Stimulated activated CD4-positive, alpha-beta T cell treated with anti-CD3 and anti-CD28 coated beads, Interleukin-4, amount 100 ng/mL, for 4 hours (primary cell): ENCODE results near the gene BCL2.

ENCODE experiments used
- DNase-seq, 2 experiments: peaks; one replicate each; pipeline ENCODE4 v3.0.0-alpha.2; 2020

The BCL2 gene

DNA sequence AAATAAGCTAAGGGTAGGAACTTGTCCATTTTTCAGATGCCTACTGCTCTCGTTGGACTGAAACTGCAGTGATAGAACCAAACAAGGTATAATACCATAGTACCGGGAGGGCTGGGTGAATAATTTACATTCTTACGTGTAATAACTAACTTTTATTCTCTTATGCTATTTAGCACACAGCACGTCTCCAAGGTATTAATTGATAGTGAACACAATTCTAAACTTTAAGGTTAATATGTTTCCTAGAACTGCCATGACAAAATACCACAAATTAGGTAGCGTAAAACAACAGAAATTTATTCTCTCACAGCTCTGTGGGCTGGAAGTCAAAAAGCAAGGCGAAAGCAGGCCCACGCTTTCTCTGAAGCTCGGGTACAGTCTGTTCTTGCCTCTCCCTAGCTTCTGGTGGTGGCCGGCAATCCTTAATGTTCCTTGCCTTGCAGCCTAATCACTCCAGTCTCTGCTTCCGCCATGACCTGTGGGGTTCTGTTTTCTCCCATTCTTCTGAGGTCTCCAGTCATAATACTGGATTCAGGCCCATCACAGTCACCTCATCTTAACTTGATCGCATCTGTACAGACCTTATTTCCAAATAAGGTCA, 5.6 kb upstream of the BCL2 start:
- no peak for DNase-seq

DNA sequence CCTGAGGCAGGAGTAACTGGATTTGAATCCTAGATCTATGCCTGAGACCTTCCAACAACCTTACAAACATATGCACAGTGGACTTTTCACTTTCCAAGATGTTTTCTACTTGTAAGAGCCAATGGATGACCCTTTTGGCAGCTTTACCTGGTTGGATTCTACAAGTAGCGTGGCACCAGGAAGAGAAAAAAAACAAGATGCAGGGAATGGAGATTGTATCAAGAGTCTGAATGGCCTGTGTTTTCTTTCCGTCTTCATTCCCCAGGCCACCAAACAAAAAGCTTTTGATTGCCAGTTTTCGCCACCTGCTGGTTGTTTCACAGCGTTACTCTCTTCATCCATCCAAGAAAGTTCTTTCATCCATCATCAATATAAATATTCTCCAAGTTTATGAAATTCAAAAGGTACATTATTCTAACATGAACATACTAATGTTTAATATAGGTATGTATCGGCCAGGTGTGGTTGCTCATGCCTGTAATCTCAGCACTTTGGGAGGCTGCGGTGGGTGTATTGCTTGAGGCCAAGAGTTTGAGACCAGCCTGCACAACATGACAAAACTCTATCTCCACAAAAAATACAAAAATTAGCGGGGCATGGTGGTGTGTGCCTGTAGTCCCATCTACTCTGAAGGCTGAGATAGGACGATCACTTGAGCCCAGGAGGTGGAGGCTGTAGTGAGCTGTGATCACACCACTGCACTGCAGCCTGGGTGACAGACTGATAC, 3.5 kb upstream of the BCL2 start:
- DNase-seq: peak; percentile 36 to 56

DNA sequence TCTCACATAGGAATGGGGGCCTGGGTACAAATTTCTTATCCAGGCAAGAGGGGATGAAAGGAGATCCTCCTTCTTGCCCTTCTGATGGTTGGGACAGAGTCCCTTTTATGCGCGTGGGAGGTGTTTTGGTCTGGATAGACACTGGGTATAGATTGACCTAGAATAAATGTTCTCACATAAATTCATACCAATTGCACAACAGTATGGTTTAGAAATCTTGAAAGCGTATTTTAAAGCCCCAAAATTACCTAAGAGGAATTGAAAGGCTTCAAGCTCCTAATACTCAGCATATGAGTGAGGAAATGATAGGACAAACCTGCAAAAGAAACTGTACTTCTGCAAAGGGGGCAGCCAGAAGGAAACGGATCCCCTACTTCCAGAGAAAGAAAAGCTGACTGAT, 2.6 kb upstream of the BCL2 start:
- no peak for DNase-seq

DNA sequence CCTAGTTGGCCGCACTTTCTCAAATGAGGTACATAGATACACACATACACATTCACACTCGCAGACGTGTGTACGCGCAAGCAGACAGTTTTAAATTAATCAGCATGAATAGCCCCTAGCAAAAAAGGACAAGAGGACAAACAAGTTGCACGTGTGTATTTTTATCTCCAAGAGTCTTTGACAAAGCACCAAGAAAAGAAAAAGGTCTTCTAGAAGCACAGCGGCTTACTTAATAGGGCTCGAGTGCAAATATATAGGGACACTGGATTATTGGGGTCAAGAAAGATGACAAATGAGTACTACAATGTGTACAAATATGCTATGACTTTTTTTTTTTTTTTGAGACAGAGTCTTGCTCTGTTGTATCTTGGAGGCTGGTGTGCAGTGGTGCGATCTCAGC, 1.7 kb upstream of the BCL2 start:
- no peak for DNase-seq

DNA sequence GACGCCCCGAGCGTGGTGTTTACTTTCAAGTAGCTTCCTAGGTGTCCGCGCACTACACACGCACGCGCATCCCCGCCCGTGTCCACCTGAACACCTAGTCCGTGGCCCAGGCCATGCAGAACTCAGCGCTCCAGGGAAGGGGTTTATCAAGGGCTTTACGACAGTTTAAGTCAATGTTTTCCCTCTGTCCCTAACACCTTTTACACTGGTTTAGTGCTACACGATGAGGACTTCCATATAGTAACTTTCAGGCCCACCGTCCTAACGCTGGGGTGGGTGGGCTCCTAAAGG, 1.4 kb upstream of the BCL2 start:
- DNase-seq: no peak

DNA sequence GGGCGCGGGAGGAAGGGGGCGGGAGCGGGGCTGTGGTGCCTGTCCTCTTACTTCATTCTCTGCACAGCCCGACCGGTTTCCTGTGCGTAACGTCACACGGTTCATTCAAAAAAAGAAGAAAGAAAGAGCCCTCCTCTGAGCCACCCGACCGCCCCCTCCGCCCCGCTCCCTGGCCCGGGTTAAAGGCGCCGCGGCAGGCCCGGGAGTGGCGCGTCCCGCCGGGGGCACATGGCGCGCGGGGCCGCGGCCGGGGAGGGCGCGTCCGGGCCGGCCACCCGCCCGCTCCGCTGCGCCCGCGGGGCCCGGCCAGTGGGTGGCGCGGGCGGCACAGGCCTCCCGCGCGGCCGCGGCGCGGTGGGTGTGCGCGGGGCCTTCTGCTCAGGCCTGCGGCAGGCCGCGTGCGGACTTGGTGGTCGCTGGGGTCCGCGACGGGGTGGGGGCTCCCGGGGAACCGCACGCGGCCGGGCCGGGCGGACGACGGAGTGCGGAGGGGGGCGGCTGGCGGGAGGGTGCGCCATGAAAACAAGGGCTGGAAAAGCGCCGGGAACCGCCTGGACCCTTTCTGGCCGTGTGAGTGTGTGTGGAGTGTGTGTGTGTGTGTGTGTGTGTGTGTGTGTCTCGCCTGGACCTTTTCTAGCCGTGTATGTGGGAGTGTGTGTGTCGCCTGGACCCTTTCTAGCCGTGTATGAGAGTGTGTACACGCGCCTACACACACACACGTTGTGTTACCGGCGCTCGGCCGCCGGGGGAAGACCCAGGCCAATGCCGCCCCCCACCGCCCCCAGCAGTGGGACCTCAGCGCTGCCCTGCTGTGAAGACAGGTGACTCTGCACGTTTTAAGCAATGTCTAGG, 780 bp upstream of the BCL2 start:
- DNase-seq: peak; percentile 80 to 89

DNA sequence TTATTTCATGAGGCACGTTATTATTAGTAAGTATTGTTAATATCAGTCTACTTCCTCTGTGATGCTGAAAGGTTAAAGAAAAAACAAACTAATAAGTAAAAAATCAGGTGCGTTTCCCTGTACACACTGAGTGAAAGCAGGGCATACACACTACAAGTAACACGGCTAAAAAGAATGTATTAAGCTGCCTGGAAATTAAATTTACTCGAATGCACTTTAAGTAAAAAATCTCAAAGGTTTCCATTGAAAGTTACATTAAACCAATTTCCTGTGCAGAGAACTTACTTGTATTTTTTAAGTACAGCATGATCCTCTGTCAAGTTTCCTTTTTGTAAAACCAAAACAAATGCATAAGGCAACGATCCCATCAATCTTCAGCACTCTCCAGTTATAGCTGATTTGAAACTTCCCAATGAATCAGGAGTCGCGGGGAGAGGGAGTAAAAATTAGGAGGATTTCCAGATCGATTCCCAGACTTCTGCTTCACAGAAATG, 633 bp downstream of the BCL2 start:
- DNase-seq: no peak

DNA sequence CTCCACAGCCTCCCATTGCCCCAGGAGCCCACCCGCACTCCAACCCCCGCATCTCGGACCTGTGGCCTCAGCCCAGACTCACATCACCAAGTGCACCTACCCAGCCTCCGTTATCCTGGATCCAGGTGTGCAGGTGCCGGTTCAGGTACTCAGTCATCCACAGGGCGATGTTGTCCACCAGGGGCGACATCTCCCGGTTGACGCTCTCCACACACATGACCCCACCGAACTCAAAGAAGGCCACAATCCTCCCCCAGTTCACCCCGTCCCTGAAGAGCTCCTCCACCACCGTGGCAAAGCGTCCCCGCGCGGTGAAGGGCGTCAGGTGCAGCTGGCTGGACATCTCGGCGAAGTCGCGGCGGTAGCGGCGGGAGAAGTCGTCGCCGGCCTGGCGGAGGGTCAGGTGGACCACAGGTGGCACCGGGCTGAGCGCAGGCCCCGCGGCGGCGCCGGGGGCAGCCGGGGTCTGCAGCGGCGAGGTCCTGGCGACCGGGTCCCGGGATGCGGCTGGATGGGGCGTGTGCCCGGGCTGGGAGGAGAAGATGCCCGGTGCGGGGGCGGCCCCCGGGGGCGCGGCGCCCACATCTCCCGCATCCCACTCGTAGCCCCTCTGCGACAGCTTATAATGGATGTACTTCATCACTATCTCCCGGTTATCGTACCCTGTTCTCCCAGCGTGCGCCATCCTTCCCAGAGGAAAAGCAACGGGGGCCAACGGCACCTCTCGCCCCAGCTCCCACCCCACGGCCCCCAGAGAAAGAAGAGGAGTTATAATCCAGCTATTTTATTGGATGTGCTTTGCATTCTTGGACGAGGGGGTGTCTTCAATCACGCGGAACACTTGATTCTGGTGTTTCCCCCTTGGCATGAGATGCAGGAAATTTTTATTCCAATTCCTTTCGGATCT, 1.3 kb downstream of the BCL2 start:
- DNase-seq: peak; percentile 74 to 78

DNA sequence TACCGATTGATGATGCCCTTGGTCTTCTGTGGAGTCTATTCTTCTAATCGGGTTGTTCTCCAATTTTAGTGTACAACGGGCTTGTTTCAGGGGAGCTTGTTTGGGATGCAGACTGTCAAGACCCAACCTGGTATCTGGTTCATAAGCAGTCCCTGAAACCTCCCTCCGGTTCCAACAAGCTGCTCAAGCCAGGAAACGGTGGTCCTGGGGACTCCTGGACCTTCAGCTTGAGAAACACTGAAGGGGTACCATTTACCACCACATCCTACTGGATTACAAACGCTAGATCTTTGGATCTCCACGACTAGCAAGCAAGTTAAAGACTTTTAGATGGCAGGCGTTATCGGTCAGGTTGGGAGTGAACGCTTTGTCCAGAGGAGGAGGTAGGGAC, 2.0 kb downstream of the BCL2 start:
- no peak for DNase-seq

DNA sequence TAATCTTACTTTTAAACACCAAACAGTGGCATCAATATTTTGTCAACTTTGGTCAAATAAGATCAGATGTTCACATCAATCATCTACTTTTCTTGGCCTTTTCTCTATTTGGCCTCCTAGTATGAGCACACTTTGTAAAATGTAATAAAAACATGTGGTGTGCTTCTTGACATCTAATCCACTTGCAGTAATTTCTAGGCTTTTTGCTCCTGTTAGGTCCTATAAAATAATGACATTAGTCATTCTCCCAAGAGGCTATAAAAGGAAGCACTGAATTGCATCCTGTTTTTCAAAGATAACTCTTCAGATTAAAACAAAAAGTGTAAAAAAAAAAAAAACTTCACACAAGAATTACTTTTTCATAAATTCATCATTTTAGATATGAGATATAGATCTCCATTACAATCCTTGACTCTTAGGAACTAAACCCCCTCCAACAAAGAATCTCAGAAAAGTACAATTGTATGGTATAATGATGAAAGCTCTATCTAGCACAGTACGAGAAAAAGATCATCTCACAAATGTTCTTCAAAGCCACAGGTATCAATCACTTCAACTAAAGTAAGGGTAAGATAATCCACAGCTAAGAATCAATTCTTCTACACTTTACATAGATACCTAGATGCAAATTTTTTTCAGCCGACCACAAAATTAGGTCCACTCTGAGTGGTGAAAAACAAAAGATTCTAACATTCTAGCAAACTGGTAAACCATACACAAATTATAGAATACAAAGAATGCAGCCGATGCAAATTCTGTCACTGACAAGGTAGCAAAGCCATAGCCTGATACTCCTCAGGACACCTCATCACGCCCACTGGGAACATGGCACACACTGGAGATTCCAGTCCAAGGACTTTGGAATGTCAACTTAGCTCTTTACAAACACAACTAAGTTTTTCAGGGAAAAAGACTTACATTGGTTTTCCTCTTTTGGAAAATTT, 2.7 kb downstream of the BCL2 start:
- DNase-seq: no peak

DNA sequence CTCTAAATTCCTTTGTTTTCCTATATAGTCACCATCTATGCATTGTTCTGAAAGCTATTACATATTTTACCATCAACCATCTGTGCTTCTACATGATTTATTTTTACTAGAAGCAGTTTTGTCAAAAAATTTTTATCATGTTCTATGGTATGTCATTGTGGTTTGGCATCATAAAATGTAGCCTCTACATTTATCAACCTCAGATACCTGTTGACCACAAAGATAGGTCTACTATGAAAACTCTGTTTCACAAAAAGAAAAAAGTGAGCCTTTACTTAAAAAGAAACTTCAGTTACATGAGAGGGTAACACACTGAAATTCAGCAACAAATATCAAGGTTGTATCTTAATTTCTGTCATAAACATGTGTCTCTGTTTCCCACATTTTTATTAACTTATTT, 3.7 kb downstream of the BCL2 start:
- no peak for DNase-seq

DNA sequence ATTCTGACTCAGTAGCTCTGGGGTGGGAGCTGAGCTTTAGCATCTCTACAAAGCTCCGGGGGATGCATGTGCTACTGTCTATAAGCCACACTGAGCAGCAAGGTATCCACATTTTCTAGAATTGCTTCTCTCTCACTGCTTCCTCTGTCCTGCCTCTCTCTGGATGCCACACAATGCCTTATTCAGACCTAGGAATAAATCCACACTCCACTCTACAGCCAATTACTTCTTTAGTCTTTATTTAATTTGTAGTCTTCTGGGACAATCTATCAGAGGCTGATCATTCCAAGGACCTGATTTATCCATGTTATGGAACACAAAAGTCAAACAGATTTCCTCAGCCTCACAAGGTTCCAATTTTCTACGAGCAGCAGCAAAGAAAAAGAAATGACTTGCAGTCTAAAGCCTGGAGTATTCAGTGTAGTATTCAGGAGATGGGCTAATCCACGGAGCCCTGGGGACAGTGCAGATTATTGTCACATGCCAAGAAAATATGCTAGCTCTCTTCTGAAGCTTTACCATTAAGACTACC, 4.4 kb downstream of the BCL2 start:
- no peak for DNase-seq

DNA sequence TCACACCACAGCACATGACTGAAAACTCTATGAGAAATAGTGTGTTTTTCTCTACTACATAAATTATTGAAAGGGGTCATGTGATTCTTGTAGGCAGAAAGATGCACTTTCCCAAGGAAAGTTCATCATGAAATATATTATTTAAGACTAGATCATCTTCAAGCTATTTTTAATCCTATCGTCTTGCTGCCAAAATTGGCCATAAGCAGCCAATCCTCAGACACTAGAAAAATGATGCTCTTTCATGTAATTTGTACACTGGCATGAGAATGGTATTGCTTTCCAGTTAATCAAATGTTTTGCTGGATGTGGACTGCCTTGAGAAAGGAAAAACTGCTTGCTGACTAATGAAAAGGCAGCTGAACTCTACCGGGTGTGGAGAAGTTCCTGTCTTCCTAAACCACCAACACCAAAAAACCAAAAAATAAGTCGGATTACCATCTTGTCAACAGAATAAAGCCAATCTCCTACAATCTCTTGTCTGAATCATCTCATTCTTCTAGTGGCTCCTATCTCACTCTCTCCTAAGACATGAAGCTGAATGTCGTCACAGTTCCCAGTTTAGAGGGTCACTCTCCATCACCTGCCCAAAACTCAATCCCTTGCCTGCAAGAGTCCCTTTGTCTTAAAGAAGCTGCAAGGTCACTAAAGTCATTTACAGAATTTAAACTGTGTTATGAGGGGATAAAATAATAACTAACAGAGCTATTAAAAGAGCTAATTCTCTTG, 5.3 kb downstream of the BCL2 start:
- DNase-seq: no peak

DNA sequence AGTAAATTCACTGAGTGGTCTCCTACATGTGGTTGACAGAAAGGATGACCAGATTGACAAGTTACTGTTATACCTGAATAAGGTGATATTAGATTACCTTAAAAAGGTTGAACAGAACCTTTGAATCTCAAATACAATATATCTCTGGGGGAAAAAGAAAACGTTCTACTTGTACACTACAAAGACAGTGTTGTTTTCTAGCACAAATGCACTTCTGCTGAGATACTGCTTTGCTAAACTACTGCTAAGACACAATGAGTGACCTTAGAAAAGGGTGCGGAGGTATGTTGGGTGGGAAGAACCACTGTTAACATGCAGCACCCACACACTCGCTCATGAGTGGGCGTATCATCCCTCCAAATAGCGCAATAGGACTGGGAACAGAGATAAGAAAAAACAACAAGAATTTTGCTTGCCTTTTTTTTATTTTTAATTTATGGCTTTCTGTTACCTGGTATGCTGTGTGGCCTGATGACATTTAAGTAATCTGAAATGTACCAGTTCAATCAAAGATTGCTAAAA, 6.1 kb downstream of the BCL2 start:
- no peak for DNase-seq

DNA sequence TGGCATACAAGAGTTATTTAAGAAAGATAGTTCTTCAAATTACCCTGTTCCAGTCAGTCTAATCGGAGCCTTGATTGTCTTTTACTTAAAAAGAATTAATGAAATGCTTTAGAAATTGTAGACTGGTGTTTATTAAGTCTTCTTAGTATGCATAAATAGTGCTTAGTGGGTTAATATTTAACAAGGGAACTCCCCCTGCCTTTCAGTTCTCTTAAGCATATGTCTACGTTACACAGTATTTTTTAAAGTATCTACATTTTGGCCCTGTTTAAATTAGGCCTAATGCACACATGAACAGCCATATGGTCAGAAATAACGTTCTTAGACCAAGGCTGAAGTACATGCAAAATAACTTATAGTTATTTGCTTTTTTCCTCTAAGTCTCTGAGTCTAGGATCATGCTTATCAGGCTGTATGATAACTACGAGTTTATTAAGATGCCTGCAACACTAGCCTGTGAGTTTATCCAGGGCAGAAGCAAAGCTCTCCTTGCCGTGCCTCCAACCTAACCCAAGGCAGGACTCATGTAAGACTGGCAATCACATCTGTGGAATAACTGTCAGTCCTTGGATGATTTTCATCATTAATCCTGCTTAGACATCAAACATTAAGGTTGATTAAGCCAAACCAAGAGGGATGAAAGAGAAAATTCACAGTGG, 6.7 kb downstream of the BCL2 start:
- no peak for DNase-seq

DNA sequence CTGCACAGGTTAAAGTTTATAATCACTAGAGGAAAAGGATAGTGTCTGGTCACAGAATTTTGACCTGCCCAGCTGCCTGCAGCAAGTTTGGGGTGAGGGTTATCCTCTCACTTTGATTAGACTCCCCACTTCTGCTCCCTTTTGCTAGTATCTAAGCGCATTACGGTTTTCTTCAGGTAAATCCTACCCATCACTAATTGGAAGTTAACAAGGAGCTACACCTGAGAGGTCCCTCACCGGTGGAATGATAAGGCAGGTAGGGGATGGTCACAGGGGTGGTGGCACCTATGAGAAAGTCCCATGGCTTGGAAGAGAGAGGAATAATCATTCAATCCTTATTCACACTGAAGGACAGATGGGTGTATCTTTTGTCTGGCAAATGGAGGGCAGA, 7.6 kb downstream of the BCL2 start:
- DNase-seq: no peak

DNA sequence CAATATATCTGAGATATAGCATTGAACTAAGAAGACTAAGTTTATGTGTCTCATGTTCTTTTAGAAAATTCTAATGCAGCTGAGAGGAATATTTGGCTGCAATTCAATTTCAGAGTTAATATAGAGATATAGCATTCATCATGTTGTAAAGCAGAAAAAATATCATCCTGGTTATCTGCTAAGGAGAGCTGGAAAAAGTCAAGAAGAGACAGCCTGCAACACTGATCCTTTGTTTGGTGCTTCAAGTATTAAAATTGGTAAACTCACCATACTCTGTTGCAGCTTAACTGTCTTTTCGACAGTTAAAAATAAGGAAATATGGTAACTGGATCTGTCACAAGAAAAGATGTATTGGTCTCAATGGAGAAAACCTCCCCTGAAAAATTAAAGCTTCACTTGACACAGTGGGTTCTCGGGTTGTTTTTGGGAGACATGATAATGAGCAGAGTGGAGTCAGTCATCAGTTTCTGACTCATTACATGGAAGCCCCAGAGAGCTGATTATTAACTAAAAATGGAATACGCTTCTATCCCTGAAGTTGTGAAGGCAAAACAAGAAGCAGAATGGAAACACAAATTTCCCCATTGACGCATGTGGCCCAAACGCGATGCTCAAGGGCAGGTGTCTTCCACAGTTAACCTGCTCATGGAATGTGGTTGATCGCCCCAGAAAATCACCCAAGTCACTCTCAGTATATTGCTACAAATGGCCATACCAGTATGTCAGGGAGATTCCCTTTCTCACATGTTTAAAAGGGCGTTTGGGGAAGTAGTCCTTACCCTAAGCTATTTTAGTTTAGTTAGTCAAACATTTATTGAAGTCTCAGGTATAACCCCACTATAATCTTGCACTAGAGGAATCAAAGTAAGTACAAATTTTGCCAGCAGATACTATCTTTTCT, 8.2 kb downstream of the BCL2 start:
- DNase-seq: no peak

DNA sequence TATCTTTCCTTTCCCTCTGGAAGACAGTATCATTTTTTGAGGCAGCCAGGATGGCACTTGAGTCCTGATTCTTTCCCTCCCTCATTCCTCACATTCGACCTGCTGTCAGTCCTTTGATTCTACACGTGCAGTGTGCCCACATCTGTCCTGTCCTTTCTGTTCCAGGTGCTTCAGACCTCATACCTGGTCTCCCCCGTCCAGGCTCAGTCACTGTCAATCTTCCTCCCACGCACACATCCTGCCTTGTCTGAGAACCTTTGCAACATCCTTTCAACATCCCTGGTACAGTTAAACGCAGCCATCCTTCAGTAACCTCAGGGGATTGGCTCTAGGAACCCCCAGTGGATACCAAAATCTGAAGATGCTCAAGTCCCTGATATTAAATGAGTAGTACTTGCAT, 10.1 kb downstream of the BCL2 start:
- peak; percentile 26 to 54 for DNase-seq
